Spleen (tissue), 11 donors: ENCODE results near the gene JAKMIP1. TPM values are rescaled to one million over a fixed set of nuclear protein-coding genes. Genes with fewer than 3 reads are reported as not detected.

Experiments used
- DNase-seq: peaks from one replicate; pipeline ENCODE4 v3.0.0-alpha.2; 2020
- H3K27ac ChIP-seq, 8 donors: fragments of 200-600 bp; sonication (generic) in 7 of 8; 1 replicate in 4 of 8; 2 replicates in 4 of 8; pipeline versions ENCODE4 v1.5.0 to v1.8.0; 2016 to 2021; ENCODE audit warnings: inconsistent platforms in 4 of 8, mild to moderate bottlenecking in 4 of 8, moderate library complexity in 1 of 8
- H3K27me3 ChIP-seq, 7 donors: fragments of 200-600 bp; sonication (generic) in 6 of 7; replicated peaks in 1 of 7; 1 replicate in 4 of 7; 2 replicates in 3 of 7; pipeline versions ENCODE4 v1.5.0 to v1.8.0; 2016 to 2021; ENCODE audit warnings: inconsistent platforms in 3 of 7, mild to moderate bottlenecking in 1 of 7
- H3K36me3 ChIP-seq, 6 donors: fragments of 200-600 bp; sonication (generic) in 5 of 6; 1 replicate in 4 of 6; 2 replicates in 2 of 6; pipeline versions ENCODE4 v1.5.0 to v1.8.0; 2016 to 2021; ENCODE audit warnings: inconsistent platforms in 2 of 6
- H3K4me1 ChIP-seq, 6 donors: fragments of 200-600 bp; sonication (generic) in 5 of 6; 1 replicate in 3 of 6; 2 replicates in 3 of 6; pipeline versions ENCODE4 v1.5.0 to v1.8.0; 2016 to 2021; ENCODE audit warnings: inconsistent platforms in 3 of 6
- H3K4me3 ChIP-seq, 8 donors: fragments of 200-600 bp; sonication (generic) in 7 of 8; 1 replicate in 4 of 8; 2 replicates in 4 of 8; pipeline versions ENCODE4 v1.5.0 to v1.8.0; 2016 to 2021; ENCODE audit warnings: inconsistent platforms in 4 of 8, mild to moderate bottlenecking in 4 of 8, moderate library complexity in 2 of 8
- H3K9me3 ChIP-seq, 8 donors: fragments of 200-600 bp; sonication (generic) in 7 of 8; 1 replicate in 4 of 8; 2 replicates in 4 of 8; pipeline versions ENCODE4 v1.5.0 to v1.8.0; 2016 to 2021; ENCODE audit warnings: inconsistent platforms in 4 of 8
- POLR2A ChIP-seq, 3 donors: fragments of 450-650 bp; IDR thresholded peaks; one replicate each; pipeline ENCODE4 v1.5.1; 2017; ENCODE audit warnings: antibody characterized with exemption in 3 of 3, mild to moderate bottlenecking in 1 of 3
- POLR2AphosphoS5 ChIP-seq, 3 donors: sonication (generic); formaldehyde crosslinking; IDR thresholded peaks; one replicate each; pipeline ENCODE4 v1.5.1; 2017; ENCODE audit warnings: antibody characterized with exemption in 3 of 3
- WGBS, 5 donors: extraction: QIAGEN DNeasy Blood & Tissue Kit in 3 of 5; methylation state at CpG; one replicate each; pipeline versions ENCODE4 v1.1.5 to v1.1.7; 2013 to 2018; 5-methylcytosine and 5-hydroxymethylcytosine counted together
- intact Hi-C: fragments of 100-400 bp; cut with DNase I; formaldehyde crosslinking; loops from one replicate; pipeline ENCODE4 v1.15.0; 2023; ENCODE audit warnings: low total_unique reads
- polyA plus RNA-seq, 3 donors: library from polyadenylated mRNA; stranded (reverse); fragments of 200-250 nt; gene quantifications; one replicate each; pipeline ENCODE4 v1.2.1, GENCODE V29; 2013
- total RNA-seq, 7 donors: library from RNA; depleted of rRNA in 3 of 7; stranded (reverse); fragments of >200 nt in 3 of 7; fragmentation: NEBNext Ultra II Directional in 4 of 7; extraction: Animal tissue kit (Norgen Biotek cat#: 25700) in 4 of 7; gene quantifications; one replicate each; pipeline versions ENCODE4 v1.1.0 to v1.2.1, GENCODE V29; 2016 to 2021
- TF ChIP-seq, protein P1 (sequence below), 11 experiments: fragments of 200-600 bp in 7 of 11; fragments of 450-650 bp in 4 of 11; sonication (generic) in 4 of 11; IDR thresholded peaks in 8 of 11; conservative IDR thresholded peaks in 3 of 11; 1 replicate in 7 of 11; 2 replicates in 4 of 11; pipeline versions ENCODE4 v1.4.0 to v1.8.0; 2016 to 2021; ENCODE audit warnings: antibody characterized with exemption in 11 of 11, inconsistent platforms in 4 of 11, mild to moderate bottlenecking in 1 of 11
- donor health status: healthy with polysubstance abuse.
- donor health status: DM: no; HTN: no; CAD: no; lungs with moderate emphysema.
- donor health status: DM: no; HTN: no; CAD: no.
- donor health status: Bipolar disorder and iron deficiency.
- donor health status: healthy.
- donor health status: DM: no; HTN: no; CAD: no.
- donor health status: DM: yes; HTN: yes; CAD: no.

The JAKMIP1 gene
- total and polyA plus RNA-seq, 10 donors: 0.37 to 8.7 (median 2.6) TPM

DNA sequence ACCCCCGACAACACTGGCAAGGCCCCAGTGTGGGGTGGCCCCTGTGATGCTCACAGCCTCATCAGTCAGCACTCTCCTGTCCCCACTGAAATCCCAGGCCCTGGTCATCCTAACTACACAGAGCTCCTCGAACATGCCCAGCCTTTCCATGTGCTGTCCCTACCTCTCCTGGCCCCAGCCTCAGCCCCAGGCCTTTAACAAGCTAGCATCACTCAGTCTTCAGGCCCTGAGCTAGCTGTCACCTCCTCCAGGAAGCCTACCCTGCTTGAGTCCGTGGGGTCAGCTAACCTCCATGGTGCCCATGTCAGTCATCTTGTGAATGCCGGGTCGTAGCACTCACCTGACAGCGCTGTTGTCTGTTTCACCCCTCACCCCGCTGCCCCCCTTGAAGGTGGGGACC lies 156.5 kb downstream of the JAKMIP1 start:
- intact Hi-C loops: no loop called here
- Histone ChIP-seq H3K36me3 (no peaks in the 10 kb centered on the region), H3K4me3 (no peak overlapping the region), H3K27me3 (peaks cover 0 to 42% (median 0%) of the 10 kb centered on the region in 7 donors), H3K9me3 (no peaks in the 10 kb centered on the region), H3K4me1 (no peaks in the 10 kb centered on the region), H3K27ac (no peak overlapping the region)
- no peak for DNase-seq
- no peak for TF ChIP-seq POLR2AphosphoS5 (IDR thresholded peaks at IDR 0.05)
- TF ChIP-seq, protein P1, sequence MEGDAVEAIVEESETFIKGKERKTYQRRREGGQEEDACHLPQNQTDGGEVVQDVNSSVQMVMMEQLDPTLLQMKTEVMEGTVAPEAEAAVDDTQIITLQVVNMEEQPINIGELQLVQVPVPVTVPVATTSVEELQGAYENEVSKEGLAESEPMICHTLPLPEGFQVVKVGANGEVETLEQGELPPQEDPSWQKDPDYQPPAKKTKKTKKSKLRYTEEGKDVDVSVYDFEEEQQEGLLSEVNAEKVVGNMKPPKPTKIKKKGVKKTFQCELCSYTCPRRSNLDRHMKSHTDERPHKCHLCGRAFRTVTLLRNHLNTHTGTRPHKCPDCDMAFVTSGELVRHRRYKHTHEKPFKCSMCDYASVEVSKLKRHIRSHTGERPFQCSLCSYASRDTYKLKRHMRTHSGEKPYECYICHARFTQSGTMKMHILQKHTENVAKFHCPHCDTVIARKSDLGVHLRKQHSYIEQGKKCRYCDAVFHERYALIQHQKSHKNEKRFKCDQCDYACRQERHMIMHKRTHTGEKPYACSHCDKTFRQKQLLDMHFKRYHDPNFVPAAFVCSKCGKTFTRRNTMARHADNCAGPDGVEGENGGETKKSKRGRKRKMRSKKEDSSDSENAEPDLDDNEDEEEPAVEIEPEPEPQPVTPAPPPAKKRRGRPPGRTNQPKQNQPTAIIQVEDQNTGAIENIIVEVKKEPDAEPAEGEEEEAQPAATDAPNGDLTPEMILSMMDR (IDR thresholded peaks at IDR 0.05 in 8 of 11, conservative IDR thresholded peaks at IDR 0.05 in 3 of 11): no peak
- no peak for TF ChIP-seq POLR2A (IDR thresholded peaks at IDR 0.05)
- 65 to 87% (median 82%) methylated on average over 4 to 7 of the region's 7 CpGs for WGBS, 5 donors

DNA sequence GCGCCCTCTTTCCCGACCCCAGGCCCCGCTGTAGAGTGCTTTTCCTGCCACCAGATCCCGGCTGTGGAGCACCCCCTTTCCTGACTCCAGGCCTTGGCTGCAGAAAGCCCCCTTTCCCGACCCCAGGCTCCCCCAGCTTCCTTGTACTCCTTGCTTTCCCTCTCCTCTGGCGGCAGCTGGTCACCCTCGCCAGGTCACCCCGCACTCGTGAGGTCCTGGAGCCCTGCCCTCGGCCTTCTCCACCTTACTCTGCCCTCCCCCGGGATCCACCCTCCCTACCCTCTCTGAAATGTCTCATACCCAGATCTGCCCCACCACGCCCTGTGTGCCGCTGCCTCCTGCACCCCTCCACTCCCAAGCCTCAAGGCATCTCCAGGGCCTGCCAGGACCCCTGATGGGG lies 157.2 kb downstream of the JAKMIP1 start:
- Histone ChIP-seq H3K4me3 (no peak overlapping the region), H3K36me3 (no peaks in the 10 kb centered on the region), H3K27ac (no peak overlapping the region), H3K27me3 (peaks cover 0 to 42% (median 0%) of the 10 kb centered on the region in 7 donors), H3K4me1 (no peaks in the 10 kb centered on the region), H3K9me3 (no peaks in the 10 kb centered on the region)
- no peak for TF ChIP-seq POLR2A (IDR thresholded peaks at IDR 0.05)
- no peak for TF ChIP-seq POLR2AphosphoS5 (IDR thresholded peaks at IDR 0.05)
- TF ChIP-seq, protein P1 (IDR thresholded peaks at IDR 0.05 in 8 of 11, conservative IDR thresholded peaks at IDR 0.05 in 3 of 11): no peak
- intact Hi-C loops: no loop called here
- DNase-seq: no peak
- 66 to 89% (median 74%) methylated on average over 13 of the region's 13 CpGs for WGBS, 5 donors

DNA sequence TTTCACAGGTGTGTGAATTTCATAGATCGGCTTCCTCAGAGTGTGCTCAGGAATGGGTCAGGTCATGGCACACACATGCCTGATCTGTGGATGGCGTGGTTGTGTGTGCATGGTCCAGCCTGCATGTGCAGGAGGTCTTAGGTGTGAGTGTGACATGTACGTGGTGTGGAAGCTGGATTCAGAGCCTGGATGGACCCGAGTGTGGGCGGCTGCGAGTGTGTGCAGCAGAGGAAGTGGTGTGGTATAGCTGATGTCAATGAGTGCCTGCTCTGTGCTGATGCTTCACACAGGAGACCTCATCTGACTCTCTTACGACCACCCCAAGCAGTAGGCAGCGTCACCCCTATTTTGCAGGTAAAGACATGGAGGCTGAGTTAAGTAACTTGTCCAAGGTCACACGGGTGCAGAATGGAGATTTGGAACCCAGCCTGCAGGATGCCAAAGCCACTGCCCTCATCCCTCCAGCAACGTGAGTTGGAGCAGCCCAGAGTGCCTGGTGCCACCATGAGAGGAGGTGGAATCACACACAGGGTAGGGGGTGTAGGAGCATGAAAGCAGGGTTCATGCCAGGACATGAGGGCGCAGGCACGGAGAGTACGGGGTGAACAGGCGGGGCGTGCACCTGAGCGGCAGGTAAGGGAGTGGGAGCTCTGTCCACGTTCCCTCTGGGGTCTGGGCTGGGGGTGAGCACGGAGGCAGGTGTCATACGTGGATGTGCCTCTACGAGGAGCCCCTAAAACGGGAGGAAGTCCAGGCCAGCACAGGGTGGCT lies 157.9 kb downstream of the JAKMIP1 start:
- no peak for DNase-seq
- H3K9me3 ChIP-seq: no peaks in the 10 kb centered on the region
- H3K4me1 ChIP-seq: no peaks in the 10 kb centered on the region
- peaks cover 0 to 42% (median 0%) of the 10 kb centered on the region in 7 donors for H3K27me3 ChIP-seq
- intact Hi-C loops: no loop called here
- no peak overlapping the region for H3K27ac ChIP-seq
- TF ChIP-seq, protein P1 (IDR thresholded peaks at IDR 0.05 in 8 of 11, conservative IDR thresholded peaks at IDR 0.05 in 3 of 11): no peak
- TF ChIP-seq POLR2A (IDR thresholded peaks at IDR 0.05) (no peak), POLR2AphosphoS5 (IDR thresholded peaks at IDR 0.05) (no peak)
- no peaks in the 10 kb centered on the region for H3K36me3 ChIP-seq
- WGBS, 5 donors: 70 to 84% (median 77%) methylated on average over 19 to 21 of the region's 21 CpGs
- no peak overlapping the region for H3K4me3 ChIP-seq

DNA sequence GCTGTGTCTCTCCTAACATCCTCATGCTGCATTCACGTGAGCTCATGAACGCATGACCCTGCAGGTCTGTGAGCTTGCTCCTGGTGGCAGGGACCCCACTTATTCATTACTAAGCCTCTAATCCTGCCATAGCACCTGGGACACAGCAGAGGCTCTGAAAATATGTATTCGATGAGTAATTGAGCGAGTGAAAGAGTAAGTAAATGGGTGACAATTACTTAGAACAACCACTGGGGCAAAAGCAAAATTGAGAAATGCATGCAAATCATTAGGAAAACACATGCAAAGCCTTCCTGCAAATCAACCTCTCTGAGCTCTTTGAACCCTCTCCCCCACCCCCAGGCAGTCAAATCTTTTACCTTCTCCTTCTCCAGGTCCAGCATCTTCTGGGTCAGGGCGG lies 158.5 kb downstream of the JAKMIP1 start:
- Histone ChIP-seq H3K4me3 (no peak overlapping the region), H3K27ac (no peak overlapping the region), H3K27me3 (peaks cover 0 to 39% (median 0%) of the 10 kb centered on the region in 7 donors), H3K4me1 (no peaks in the 10 kb centered on the region), H3K36me3 (no peaks in the 10 kb centered on the region), H3K9me3 (no peaks in the 10 kb centered on the region)
- DNase-seq: no peak
- intact Hi-C loops: no loop called here
- no peak for TF ChIP-seq POLR2A (IDR thresholded peaks at IDR 0.05)
- TF ChIP-seq, protein P1 (IDR thresholded peaks at IDR 0.05 in 8 of 11, conservative IDR thresholded peaks at IDR 0.05 in 3 of 11): no peak
- no peak for TF ChIP-seq POLR2AphosphoS5 (IDR thresholded peaks at IDR 0.05)
- WGBS, 5 donors: 76 to 87% (median 79%) methylated on average over 5 of the region's 5 CpGs
